SHP77 treated with DMSO at 0.1 percent for 48 hours (cell line): ENCODE measurements around the gene AKR7A3.

Experiments used
- DNase-seq: peaks from one replicate; lab custom pipeline; 2025; lab: John Stamatoyannopoulos, UW

The AKR7A3 gene

GRCh38 chr1:19251305-19252196, 37.0 kb downstream of the AKR7A3 start, which contains the start of the genes EMC1 and MRTO4:
Gene EMC1, minus strand, starts transcription at chr1:19251524. Its CDS starts 15 bp downstream, at chr1:19251509.
Gene MRTO4, plus strand, starts transcription at chr1:19251805. Its CDS starts 31 bp downstream, at chr1:19251836.
- peak; percentile 31 for DNase-seq

GRCh38 chr1:19250629-19251304, 37.8 kb downstream of the AKR7A3 start:
- no peak for DNase-seq

GRCh38 chr1:19240673-19241538, 47.7 kb downstream of the AKR7A3 start:
- peak; percentile 16 for DNase-seq

GRCh38 chr1:19239876-19240275, 48.7 kb downstream of the AKR7A3 start:
- no peak for DNase-seq

- DNase-seq, result no peak
These were observed 54.3 kb downstream of the AKR7A3 start for GRCh38 chr1:19234224-19234623.
